HG02610 (cell line): ENCODE results near the gene PREB.

Experiments
- ATAC-seq: cut with Tn5 transposase; IDR thresholded peaks from one replicate; pipeline ENCODE4 v1.9.1; 2021; ENCODE audit warnings: mild to moderate bottlenecking, moderate library complexity; ENCODE audit not compliant: unreplicated experiment

The PREB gene

GRCh38 chr2:27154488-27154887 lies 20.1 kb upstream of the PREB start:
- ATAC-seq = no peak

GRCh38 chr2:27152796-27153464 lies 18.5 kb upstream of the PREB start:
- ATAC-seq = no peak

GRCh38 chr2:27152102-27152795 lies 17.8 kb upstream of the PREB start:
- ATAC-seq = no peak

- no peak for ATAC-seq
Observed at GRCh38 chr2:27150639-27151230, 16.3 kb upstream of the PREB start.

- no peak for ATAC-seq
Observed at GRCh38 chr2:27149570-27150405, 15.4 kb upstream of the PREB start.

- ATAC-seq = no peak
Observed at GRCh38 chr2:27148801-27149439, 14.5 kb upstream of the PREB start, which contains the start of gene TCF23. TCF23 (plus strand) TSS chr2:27149004; CDS start chr2:27149134, 130 bp downstream.

- no peak for ATAC-seq
Observed at GRCh38 chr2:27147935-27148334, 13.5 kb upstream of the PREB start.

GRCh38 chr2:27145682-27146081 lies 11.2 kb upstream of the PREB start:
- no peak for ATAC-seq

GRCh38 chr2:27143285-27143684 lies 8.8 kb upstream of the PREB start:
- no peak for ATAC-seq

- ATAC-seq = no peak
Observed at GRCh38 chr2:27139310-27139709, 4.9 kb upstream of the PREB start, which contains the start of gene PRR30. PRR30 (minus strand) TSS chr2:27139410; CDS start chr2:27138329, 1,081 bp downstream.

- no peak for ATAC-seq
Observed at GRCh38 chr2:27138111-27138510, 3.7 kb upstream of the PREB start.

- ATAC-seq = no peak
Observed at GRCh38 chr2:27137322-27137935, 3.0 kb upstream of the PREB start.

- ATAC-seq = no peak
Observed at GRCh38 chr2:27136751-27137150, 2.3 kb upstream of the PREB start.

- no peak for ATAC-seq
Observed at GRCh38 chr2:27135478-27135955, 1.1 kb upstream of the PREB start.

GRCh38 chr2:27134781-27135477 lies 493 bp upstream of the PREB start:
- no peak for ATAC-seq

- no peak for ATAC-seq
Observed at GRCh38 chr2:27133195-27133875, 1.1 kb downstream of the PREB start.

GRCh38 chr2:27131429-27131828 lies 3.0 kb downstream of the PREB start:
- no peak for ATAC-seq

- no peak for ATAC-seq
Observed at GRCh38 chr2:27130396-27130795, 4.0 kb downstream of the PREB start.
